ENCODE measurements around the gene XRCC3.
"Not testable (repeated sequence)": the region's sequence is repeated elsewhere in the genome, so short reads cannot be mapped to it uniquely, and the experiment has no call there.

XRCC3 gene

DNA sequence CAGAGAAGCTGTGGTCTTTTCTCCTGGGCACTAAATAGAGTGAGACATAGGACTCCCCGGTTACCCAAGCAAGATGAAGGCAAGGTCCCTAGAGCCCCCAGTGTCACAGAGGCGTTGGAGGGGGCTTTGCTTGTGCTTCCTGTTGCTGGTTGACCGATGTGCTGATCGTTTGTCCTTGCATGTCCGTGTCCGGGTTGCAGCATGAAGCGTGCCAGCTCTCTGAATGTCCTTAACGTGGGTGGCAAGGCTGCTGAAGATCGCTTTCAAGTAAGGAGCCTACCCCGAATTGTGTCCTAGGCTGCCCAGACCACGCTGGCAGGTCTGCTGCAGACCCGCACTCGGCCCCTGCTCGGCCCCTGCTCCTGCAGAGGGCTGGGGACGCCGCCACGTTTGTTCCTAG, 23.1 kb downstream of the XRCC3 start:
- FAIRE-seq: no peak

GRCh38 chr14:103691655-103692054, 23.6 kb downstream of the XRCC3 start:
- FAIRE-seq: not testable (repeated sequence)

DNA sequence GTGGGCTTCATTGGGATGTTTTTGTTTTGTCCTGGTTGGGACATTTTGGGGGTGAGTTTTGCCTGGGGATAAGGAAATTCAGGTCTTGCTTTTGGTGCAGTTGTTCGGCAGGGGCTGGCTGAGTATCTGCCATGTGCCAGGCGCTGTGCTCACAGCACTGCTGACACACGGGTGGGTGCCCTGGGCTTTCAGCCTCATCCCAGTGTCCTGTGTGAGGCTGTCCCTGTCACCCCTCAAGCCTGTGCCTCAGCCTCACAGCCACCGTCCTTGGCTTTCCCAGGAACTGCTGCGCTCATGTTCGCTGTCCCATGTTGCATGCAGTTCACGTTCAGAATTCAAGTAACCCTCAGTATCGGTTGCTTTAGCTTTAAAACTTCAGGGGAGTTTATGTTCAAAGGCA, 24.9 kb downstream of the XRCC3 start:
- no peak for FAIRE-seq

DNA sequence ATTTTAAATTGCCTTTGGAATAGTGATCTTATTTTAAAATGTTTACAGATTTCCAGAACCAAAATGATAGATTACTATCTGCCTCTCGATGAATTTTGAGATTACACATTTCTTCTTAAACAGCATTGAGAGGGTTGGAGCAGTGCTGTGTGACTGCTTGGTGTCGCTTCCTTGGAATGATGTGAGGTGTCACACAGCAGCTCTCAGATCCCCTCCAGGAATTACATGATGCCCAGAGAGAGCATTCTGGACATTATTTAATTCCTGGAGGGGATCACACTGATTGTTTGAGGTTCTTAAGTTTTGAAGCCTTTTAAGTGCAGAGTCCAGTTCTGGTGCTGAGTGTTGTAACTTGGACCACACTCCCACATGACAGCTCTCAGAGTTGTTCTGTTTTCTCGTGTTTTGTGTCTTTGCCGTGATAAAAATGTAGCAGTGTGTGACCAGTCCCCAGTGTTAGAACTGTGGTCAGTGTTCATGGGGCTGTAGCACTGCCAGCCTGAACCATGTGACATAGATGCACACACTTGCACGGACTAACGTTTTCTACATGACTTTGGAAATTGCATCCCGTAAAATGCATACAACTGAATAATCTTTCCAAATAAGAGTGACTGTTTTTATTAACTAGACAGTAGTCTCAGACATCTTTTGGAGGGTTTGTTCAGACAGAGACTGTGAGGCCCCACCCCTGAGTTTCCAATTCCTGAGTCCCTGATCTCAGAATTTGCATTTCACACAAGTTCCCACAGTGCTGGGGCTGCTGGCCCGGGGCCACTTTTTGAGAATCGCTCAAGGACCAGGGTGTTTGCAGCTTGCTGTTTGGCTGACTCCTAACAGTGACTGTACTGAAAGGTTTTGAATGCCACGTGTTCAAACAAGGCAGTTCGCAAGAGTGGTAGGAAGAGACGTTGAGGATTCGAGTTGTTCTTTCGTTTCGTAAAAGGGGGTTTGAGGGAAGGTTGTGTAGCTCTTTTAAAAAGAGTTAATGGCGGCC, 26.0 kb downstream of the XRCC3 start:
- FAIRE-seq: no peak

GRCh38 chr14:103688441-103688840, 26.8 kb downstream of the XRCC3 start:
- FAIRE-seq: no peak

DNA sequence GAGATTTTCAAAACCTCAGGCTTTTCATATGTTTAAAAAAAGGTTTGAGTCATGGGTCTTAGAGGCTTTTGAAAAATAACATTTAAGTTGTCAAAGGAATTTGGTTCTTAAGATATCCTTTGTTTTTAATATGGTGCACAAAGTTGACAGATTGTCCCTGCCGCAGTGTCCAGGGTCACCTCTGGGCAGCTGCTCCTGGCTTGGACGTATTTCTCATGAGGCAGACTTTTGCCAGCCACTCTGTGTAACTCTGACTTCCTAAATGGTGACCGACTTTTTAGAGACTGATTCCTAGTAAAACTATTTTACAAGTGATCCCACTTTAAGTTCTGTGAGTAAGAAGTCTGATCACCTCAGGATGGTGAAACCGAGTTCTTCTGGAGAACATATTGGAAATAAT, 27.5 kb downstream of the XRCC3 start:
- no peak for FAIRE-seq

- no peak for FAIRE-seq
Measured at GRCh38 chr14:103686831-103687485, 28.3 kb downstream of the XRCC3 start.

GRCh38 chr14:103685276-103686211, 29.7 kb downstream of the XRCC3 start:
- FAIRE-seq: no peak

DNA sequence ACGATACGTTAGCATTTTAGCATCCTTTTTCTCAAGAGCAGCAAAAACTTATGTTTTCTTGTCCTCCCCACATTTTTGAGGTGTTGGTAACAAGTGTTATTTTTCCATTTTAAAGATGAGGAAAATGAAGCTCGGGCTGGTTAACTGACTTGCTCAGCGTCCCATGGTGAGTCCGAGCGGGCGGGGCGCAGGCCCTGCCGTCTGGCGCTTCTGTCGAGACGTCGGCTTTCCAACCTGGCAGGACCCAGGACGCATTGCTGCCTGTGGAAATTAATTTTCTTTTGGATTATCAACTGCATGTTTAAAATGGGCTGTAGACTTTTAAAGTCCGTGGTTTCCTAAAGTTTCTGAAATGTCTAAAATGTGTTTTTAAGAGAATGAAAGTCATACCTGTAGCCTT, 30.4 kb downstream of the XRCC3 start:
- no peak for FAIRE-seq

- FAIRE-seq: no peak
Measured at GRCh38 chr14:103684471-103684870, 30.8 kb downstream of the XRCC3 start.

DNA sequence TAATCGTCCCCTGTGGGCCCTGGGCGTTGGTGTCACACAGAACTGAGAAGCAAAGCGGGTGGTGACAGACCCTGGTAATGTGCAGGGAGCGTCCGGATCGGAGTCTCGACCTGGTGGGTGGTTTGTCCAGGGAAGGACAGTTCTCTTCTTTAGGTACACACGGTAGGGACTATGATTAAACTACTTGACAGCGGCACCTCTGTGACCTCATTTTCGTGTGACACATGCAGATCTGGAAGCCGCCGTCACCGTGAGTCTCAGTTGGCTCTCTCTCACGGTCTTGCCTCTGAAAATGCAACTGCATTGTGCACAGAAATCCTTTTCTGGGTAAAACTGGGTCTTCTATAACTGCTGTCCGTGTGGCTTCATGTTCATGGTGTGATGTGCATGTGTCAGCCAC, 32.1 kb downstream of the XRCC3 start:
- no peak for FAIRE-seq

- FAIRE-seq: no peak
Measured at GRCh38 chr14:103680491-103681231, 34.6 kb downstream of the XRCC3 start.

GRCh38 chr14:103679351-103679750, 35.9 kb downstream of the XRCC3 start:
- no peak for FAIRE-seq

DNA sequence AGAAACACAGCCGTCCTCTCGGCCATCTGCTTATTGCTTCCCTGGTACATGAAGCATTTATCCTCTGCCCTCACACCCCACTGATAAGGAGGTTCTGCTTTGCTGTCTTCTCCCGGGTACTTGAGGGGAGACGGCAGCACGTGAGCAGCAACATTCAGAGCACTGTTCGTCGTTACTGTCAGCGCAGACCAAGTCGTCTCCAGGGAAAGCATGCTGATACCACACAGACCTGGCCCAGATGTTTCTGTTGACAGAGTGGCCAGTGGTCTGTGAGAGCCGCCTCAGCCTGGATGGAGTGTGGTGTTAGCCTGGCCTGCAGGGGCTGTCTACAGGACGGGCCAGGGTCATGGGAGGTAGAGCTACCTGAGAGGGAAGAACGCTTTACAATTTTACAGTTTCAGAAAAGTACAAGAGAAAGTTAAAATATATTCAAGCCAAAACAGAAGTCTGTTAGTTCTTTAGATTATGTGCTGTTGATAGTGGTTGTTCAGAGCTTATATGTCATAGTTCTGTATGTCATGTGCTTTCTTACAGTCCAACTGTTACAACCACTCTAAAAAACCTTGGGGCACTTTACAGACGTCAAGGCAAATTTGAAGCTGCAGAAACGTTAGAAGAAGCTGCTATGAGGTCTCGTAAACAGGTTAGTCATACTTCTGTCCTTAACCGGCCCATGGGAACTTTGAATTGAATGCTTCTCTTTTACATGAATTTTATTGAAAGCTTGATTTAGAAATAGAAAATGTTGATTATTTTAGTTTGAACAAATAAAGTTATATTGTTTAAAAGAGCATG, 38.2 kb downstream of the XRCC3 start:
- no peak for FAIRE-seq

DNA sequence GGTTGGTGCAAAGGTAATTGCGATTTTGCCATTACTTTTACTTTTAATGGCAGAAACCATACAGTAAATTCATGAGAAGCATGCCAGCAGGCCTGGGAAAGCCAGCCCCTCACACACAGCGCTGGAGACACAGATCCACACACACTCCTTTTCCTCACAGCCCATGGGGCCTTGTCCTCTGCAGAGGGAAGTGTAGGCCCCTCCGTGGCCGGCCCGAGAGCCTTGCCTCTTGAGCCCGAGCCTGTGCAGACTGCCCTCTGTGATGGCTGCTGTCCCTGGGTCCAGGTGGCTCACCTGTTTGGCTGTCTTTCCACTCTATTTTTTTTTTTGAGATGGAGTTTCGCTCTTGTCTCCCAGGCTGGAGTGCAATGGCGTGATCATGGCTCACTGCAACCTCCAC, 39.3 kb downstream of the XRCC3 start:
- no peak for FAIRE-seq

DNA sequence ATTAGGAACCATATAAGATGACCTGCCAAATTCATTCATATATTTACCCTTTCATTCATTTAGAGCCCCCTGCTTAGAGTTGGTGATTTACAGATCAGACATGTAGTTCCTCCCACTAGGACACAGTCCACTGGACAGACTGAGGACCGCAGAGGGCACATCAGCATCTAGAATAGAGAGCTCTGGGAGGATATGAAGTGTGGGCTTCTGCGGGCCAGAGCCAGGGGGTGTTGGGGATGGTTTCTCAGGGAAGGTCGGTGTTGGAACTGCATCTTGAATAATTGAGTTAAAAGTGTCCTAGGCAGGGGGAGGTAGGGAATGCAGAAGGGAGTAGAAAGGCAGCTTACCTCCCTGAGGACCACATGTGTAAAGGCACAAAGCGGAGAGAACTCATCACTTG, 43.3 kb downstream of the XRCC3 start:
- no peak for FAIRE-seq

GRCh38 chr14:103669370-103669769, 45.9 kb downstream of the XRCC3 start:
- no peak for FAIRE-seq

GRCh38 chr14:103668117-103668516, 47.1 kb downstream of the XRCC3 start:
- FAIRE-seq: no peak

DNA sequence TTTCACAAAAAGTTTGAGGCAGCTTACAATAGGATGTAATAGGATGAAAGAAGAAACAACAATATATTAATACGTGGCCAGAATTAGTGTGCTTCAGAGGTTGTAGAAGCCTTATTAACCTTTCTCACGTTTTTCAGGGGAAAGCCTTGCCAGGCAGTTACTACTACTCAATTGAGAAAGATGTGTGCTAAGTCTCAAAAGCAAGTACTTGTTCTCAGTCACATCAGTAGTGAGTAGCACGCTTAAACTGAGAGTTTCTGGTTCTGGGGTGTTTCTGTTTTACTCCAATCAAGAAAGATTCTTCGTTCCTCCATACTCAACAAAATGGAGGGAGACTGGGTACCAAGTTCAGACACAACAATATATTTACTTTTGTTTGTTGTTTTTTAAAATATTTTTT, 47.6 kb downstream of the XRCC3 start:
- no peak for FAIRE-seq

- no peak for FAIRE-seq
Measured at GRCh38 chr14:103663506-103663905, 51.7 kb downstream of the XRCC3 start.

DNA sequence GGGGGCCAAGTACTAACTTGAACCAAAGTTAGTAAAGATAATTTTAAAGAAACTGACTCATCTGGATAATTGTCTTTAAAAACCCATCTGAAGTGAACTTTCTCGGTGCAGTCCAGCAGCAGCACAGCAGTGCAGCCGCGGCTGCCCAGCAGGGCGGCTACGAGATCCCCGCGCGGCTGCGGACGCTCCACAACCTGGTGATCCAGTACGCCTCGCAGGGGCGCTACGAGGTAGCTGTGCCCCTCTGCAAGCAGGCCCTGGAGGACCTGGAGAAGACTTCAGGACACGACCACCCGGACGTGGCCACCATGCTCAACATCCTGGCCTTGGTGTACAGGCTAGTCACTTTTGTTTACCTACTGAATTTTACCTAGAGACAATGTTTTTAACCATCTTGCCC, 52.7 kb downstream of the XRCC3 start:
- no peak for FAIRE-seq

Measured in colon (tissue), 2 donors.